Measurements from ENCODE around the gene ARRB1. TPM values are rescaled to one million over a fixed set of nuclear protein-coding genes. Genes with fewer than 3 reads are reported as not detected.
A peak's percentile ranks its signal among the peaks of the same experiment; 100 is the strongest.
"Not testable (repeated sequence)": the region's sequence is repeated elsewhere in the genome, so short reads cannot be mapped to it uniquely, and the experiment has no call there.

ARRB1 gene
- total RNA-seq, 1 donor from 2014 or later: 187 TPM

GRCh38 chr11:75305993-75306392 lies 45.5 kb downstream of the ARRB1 start:
- intact Hi-C loops (cut with DNase I): no loop called here
- ATAC-seq (no peak), DNase-seq (no peak)
- H3K4me3 ChIP-seq: peak overlapping the region; percentile 37
- H3K27ac ChIP-seq: peak overlapping the region; percentile 37
- H3K4me1 ChIP-seq: peaks cover 95% of the 10 kb centered on the region
- H3K36me3 ChIP-seq: peaks cover 35% of the 10 kb centered on the region
- H3K9me3 ChIP-seq: no peaks in the 10 kb centered on the region
- H3K27me3 ChIP-seq (ENCODE audit: low read depth): no peaks in the 10 kb centered on the region
- TF ChIP-seq, protein P1, sequence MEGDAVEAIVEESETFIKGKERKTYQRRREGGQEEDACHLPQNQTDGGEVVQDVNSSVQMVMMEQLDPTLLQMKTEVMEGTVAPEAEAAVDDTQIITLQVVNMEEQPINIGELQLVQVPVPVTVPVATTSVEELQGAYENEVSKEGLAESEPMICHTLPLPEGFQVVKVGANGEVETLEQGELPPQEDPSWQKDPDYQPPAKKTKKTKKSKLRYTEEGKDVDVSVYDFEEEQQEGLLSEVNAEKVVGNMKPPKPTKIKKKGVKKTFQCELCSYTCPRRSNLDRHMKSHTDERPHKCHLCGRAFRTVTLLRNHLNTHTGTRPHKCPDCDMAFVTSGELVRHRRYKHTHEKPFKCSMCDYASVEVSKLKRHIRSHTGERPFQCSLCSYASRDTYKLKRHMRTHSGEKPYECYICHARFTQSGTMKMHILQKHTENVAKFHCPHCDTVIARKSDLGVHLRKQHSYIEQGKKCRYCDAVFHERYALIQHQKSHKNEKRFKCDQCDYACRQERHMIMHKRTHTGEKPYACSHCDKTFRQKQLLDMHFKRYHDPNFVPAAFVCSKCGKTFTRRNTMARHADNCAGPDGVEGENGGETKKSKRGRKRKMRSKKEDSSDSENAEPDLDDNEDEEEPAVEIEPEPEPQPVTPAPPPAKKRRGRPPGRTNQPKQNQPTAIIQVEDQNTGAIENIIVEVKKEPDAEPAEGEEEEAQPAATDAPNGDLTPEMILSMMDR (IDR thresholded peaks at IDR 0.05): no peak

DNA sequence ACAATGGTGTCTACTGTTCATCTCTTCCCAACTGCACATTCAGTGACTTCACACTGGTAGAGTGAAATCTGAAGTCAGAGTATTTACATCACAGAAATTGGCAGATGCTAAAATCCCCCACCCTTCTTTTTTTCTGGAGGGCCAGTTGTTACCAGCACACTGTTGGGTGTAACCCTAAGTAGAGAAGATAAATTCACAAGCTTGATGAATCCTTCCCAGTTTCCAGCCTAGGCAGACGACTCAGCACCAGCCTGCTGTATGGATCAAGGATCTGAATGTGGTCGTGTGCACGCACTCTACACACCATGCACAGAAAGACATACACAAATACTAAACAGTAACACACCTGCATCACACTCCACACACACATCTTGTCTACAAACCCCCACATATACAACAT lies 46.0 kb downstream of the ARRB1 start:
- no peak overlapping the region for H3K27ac ChIP-seq
- no peak for ATAC-seq
- TF ChIP-seq, protein P1 (IDR thresholded peaks at IDR 0.05): no peak
- peak overlapping the region; percentile 37 for H3K4me3 ChIP-seq
- peaks cover 91% of the 10 kb centered on the region for H3K4me1 ChIP-seq
- intact Hi-C loops (cut with DNase I): no loop called here
- H3K9me3 ChIP-seq: no peaks in the 10 kb centered on the region
- peaks cover 29% of the 10 kb centered on the region for H3K36me3 ChIP-seq
- DNase-seq: no peak
- no peaks in the 10 kb centered on the region for H3K27me3 ChIP-seq (ENCODE audit: low read depth)

DNA sequence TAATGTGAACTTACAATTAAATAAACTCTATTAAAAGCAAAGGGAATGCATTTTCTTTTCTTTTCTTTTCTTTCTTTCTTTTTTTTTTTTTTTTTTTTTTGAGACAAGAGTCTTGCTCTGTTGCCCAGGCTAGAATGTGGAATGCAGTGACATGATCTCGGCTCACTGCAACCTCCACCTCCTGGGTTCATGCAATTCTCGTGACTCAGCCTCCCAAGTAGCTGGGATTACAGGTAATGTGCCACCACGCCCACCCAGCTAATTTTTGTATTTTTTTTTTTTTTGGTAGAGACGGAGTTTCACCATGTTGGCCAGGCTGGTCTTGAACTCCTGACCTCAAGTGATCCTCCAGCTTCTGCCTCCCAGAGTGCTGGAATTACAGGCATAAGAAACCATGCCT lies 46.5 kb downstream of the ARRB1 start:
- H3K9me3 ChIP-seq; intact Hi-C loops (cut with DNase I); DNase-seq; H3K4me3 ChIP-seq; H3K27ac ChIP-seq; ATAC-seq; H3K27me3 ChIP-seq (ENCODE audit: low read depth): not testable (repeated sequence)
- Histone ChIP-seq H3K4me1 (peaks cover 86% of the 10 kb centered on the region), H3K36me3 (peaks cover 24% of the 10 kb centered on the region)

GRCh38 chr11:75303544-75304224 lies 47.8 kb downstream of the ARRB1 start:
- no peak for ATAC-seq
- peaks cover 74% of the 10 kb centered on the region for H3K4me1 ChIP-seq
- intact Hi-C loops (cut with DNase I): no loop called here

GRCh38 chr11:75302371-75302770 lies 49.1 kb downstream of the ARRB1 start:
- Histone ChIP-seq H3K9me3 (no peaks in the 10 kb centered on the region), H3K27me3 (ENCODE audit: low read depth) (no peaks in the 10 kb centered on the region), H3K4me1 (peaks cover 61% of the 10 kb centered on the region), H3K36me3 (peaks cover 12% of the 10 kb centered on the region), H3K27ac (peak overlapping the region; percentile 19), H3K4me3 (no peak overlapping the region)
- no peak for ATAC-seq
- no peak for DNase-seq
- TF ChIP-seq, protein P1 (IDR thresholded peaks at IDR 0.05): no peak
- intact Hi-C loops (cut with DNase I): no loop called here

More at GRCh38 chr11:75303544-75304224, 47.8 kb downstream of the ARRB1 start:
- no peak for DNase-seq
- no peaks in the 10 kb centered on the region for H3K27me3 ChIP-seq (ENCODE audit: low read depth)
- no peaks in the 10 kb centered on the region for H3K9me3 ChIP-seq
- TF ChIP-seq, protein P1 (IDR thresholded peaks at IDR 0.05): no peak
- H3K4me3 ChIP-seq: no peak overlapping the region
- H3K36me3 ChIP-seq: peaks cover 12% of the 10 kb centered on the region
- peak overlapping the region; percentile 31 for H3K27ac ChIP-seq

DNA sequence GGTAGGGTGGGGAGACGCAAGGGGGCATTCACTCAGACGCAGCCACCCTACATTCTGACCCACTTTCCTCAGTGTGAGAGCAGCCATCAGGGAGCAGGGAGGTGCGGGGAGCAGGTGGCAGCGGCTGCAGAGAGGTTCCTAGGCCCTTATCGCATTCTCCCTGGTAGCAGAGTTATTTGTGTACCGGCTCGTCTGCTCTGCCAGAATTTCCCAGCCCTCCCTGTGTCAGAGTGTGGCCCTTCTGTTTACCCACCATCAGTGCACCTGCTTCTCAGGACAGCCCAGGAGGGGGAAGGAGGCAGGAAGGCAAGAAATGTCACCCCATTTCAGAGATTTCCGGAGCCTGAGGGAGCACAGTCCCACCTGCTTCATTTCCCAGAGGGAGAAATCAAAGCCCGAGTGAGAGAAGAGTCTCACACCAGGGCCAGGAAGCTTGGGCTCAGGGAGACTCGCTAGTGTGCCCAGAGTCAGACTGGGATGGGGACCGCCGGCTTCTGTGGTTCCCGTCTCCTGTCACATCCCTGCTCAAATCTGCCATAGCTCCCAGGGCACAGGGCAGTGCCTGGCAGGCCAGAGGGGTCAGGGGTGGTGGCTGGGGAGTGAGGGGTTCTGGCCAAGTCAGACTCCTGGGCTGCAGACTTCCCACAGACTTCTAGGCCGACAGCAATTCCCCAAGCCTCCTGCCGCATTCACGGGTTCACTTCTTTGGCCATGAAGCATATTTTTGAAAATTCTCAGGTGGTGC lies 49.7 kb downstream of the ARRB1 start:
- TF ChIP-seq, protein P1 (IDR thresholded peaks at IDR 0.05): no peak
- intact Hi-C loops (cut with DNase I): no loop called here
- ATAC-seq (peak; percentile 80 to 86), DNase-seq (no peak)
- Histone ChIP-seq H3K36me3 (peaks cover 12% of the 10 kb centered on the region), H3K4me1 (peaks cover 56% of the 10 kb centered on the region), H3K27me3 (ENCODE audit: low read depth) (no peaks in the 10 kb centered on the region), H3K27ac (peak overlapping the region; percentile 19), H3K9me3 (no peaks in the 10 kb centered on the region), H3K4me3 (no peak overlapping the region)

All from lower lobe of right lung (tissue), 2 donors.